Fibroblast of lung (primary cell): Measurements from ENCODE around the gene ZEB2.

Experiments
- EZH2 ChIP-seq: IDR thresholded peaks from 2 replicates; pipeline ENCODE4 v1.5.1; 2012; ENCODE audit warnings: low read length, control low read depth, mild to moderate bottlenecking; ENCODE audit errors: missing control alignments
- TF ChIP-seq, protein P1 (sequence below), 2 donors: IDR thresholded peaks in 1 of 2; conservative IDR thresholded peaks in 1 of 2; 1 replicate in 1 of 2; 2 replicates in 1 of 2; pipeline ENCODE4 v1.5.1; 2011 to 2012; ENCODE audit warnings: low read length in 2 of 2, control low read depth in 1 of 2, inconsistent platforms in 1 of 2, low read depth in 1 of 2, mild to moderate bottlenecking in 1 of 2

DNA sequence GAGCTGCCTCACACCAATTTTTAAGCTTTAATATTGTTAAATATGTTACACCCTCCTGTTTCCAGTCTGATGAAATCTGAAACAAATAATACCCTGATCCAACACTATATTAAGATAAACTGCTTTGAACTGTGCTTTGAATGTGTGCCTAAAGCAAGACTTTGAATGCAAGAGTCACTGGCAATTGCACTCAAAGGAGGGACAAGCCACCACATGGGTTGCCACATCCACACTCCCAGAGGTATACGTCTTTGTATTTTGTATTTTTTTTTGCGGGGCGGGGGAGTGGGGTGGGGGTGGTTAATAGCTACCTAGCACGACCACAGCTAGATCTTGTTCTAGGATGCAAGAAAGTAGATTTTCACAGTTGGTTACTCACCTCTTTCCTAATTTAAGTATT is 1.8 kb upstream of the ZEB2 start:
- TF ChIP-seq, protein P1, sequence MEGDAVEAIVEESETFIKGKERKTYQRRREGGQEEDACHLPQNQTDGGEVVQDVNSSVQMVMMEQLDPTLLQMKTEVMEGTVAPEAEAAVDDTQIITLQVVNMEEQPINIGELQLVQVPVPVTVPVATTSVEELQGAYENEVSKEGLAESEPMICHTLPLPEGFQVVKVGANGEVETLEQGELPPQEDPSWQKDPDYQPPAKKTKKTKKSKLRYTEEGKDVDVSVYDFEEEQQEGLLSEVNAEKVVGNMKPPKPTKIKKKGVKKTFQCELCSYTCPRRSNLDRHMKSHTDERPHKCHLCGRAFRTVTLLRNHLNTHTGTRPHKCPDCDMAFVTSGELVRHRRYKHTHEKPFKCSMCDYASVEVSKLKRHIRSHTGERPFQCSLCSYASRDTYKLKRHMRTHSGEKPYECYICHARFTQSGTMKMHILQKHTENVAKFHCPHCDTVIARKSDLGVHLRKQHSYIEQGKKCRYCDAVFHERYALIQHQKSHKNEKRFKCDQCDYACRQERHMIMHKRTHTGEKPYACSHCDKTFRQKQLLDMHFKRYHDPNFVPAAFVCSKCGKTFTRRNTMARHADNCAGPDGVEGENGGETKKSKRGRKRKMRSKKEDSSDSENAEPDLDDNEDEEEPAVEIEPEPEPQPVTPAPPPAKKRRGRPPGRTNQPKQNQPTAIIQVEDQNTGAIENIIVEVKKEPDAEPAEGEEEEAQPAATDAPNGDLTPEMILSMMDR (conservative IDR thresholded peaks at IDR 0.05 in 1 of 2, IDR thresholded peaks at IDR 0.05 in 1 of 2; ENCODE audit: low read depth in 1 of 2, low read length in 2 of 2) = no peak
- TF ChIP-seq EZH2 = no peak
